Neural progenitor cell (in vitro differentiated cells): ENCODE data around the gene MYH6. TPM values are rescaled to one million over a fixed set of nuclear protein-coding genes. Genes with fewer than 3 reads are reported as not detected.
A peak's percentile ranks its signal among the peaks of the same experiment; 100 is the strongest.

Experiments
- DNase-seq: peaks from one replicate; pipeline ENCODE4 v3.0.0-alpha.2; 2016; ENCODE audit warnings: low spot score
- H2AFZ ChIP-seq: fragments of 200-600 bp; sonication (generic); replicated peaks from 2 replicates; pipeline ENCODE4 v1.6.1; 2016; ENCODE audit warnings: antibody characterized with exemption
- H3F3A ChIP-seq: fragments of 200-600 bp; sonication (generic); 2 replicates; pipeline ENCODE4 v1.6.1; 2016; ENCODE audit warnings: antibody characterized with exemption, low read depth
- H3K27ac ChIP-seq: fragments of 200-600 bp; sonication (generic); 2 replicates; pipeline ENCODE4 v1.5.1; 2016; ENCODE audit warnings: mild to moderate bottlenecking
- H3K27me3 ChIP-seq: fragments of 200-600 bp; sonication (generic); 2 replicates; pipeline ENCODE4 v1.6.1; 2016; ENCODE audit warnings: mild to moderate bottlenecking, moderate library complexity
- H3K36me3 ChIP-seq: fragments of 200-600 bp; sonication (generic); 2 replicates; pipeline ENCODE4 v1.5.1; 2016
- H3K4me1 ChIP-seq: fragments of 200-600 bp; sonication (generic); 2 replicates; pipeline ENCODE4 v1.6.1; 2016; ENCODE audit warnings: mixed run types
- H3K4me2 ChIP-seq: fragments of 200-600 bp; sonication (generic); 2 replicates; pipeline ENCODE4 v1.6.1; 2016
- H3K4me3 ChIP-seq: fragments of 200-600 bp; sonication (generic); 2 replicates; pipeline ENCODE4 v1.5.1; 2016
- H3K79me2 ChIP-seq: fragments of 200-600 bp; sonication (generic); 2 replicates; pipeline ENCODE4 v1.6.1; 2016; ENCODE audit warnings: low read depth
- H3K9ac ChIP-seq: fragments of 200-600 bp; sonication (generic); 2 replicates; pipeline ENCODE4 v1.6.1; 2016
- H3K9me3 ChIP-seq: fragments of 200-600 bp; sonication (generic); 2 replicates; pipeline ENCODE4 v1.5.1; 2016; ENCODE audit warnings: low read depth
- H4K20me1 ChIP-seq: fragments of 200-600 bp; sonication (generic); 2 replicates; pipeline ENCODE4 v1.6.1; 2016; ENCODE audit warnings: low read depth
- H3K27ac Mint-ChIP-seq: 3 replicates; pipeline ENCODE4 v1.8.0; 2021; ENCODE audit warnings: mixed read lengths
- H3K27me3 Mint-ChIP-seq: 2 replicates; pipeline ENCODE4 v1.8.0; 2022; ENCODE audit warnings: low read depth, mild to moderate bottlenecking, inconsistent platforms, moderate library complexity, mixed read lengths; ENCODE audit not compliant: insufficient read depth
- H3K36me3 Mint-ChIP-seq: 3 replicates; pipeline ENCODE4 v1.8.0; 2021; ENCODE audit warnings: mixed read lengths
- H3K4me1 Mint-ChIP-seq: 3 replicates; pipeline ENCODE4 v1.8.0; 2021; ENCODE audit warnings: mixed read lengths
- H3K4me3 Mint-ChIP-seq: 3 replicates; pipeline ENCODE4 v1.8.0; 2021; ENCODE audit warnings: mild to moderate bottlenecking, moderate library complexity, mixed read lengths
- H3K9me3 Mint-ChIP-seq: 3 replicates; pipeline ENCODE4 v1.8.0; 2020; ENCODE audit warnings: mixed read lengths
- CTCF ChIP-seq: fragments of 200-600 bp; sonication (generic); IDR thresholded peaks from 2 replicates; pipeline ENCODE4 v1.5.1; 2017; ENCODE audit warnings: antibody characterized with exemption, mild to moderate bottlenecking
- EZH2 ChIP-seq: fragments of 200-600 bp; sonication (generic); IDR thresholded peaks from 2 replicates; pipeline ENCODE4 v1.6.1; 2017; ENCODE audit warnings: antibody characterized with exemption, mild to moderate bottlenecking, moderate library complexity
- EZH2phosphoT487 ChIP-seq: fragments of 200-600 bp; sonication (generic); IDR thresholded peaks from 2 replicates; pipeline ENCODE4 v1.6.1; 2017; ENCODE audit warnings: antibody characterized with exemption
- total RNA-seq: library from RNA; depleted of rRNA; stranded (reverse); fragments of >200 nt; gene quantifications from 2 replicates; pipeline ENCODE4 v1.2.3, GENCODE V29; 2015; ENCODE audit warnings: low replicate concordance

Gene MYH6
- total RNA-seq, 1 donor from 2014 or later: not detected

GRCh38 chr14:23352506-23353432 lies 55.3 kb downstream of the MYH6 start, which contains the start of gene SLC22A17:
Gene SLC22A17 (minus strand): TSS chr14:23352887.
- H3K27ac Mint-ChIP-seq: peak within 1 kb of the TSS; percentile 70
- Histone ChIP-seq H3K9ac (no peak within 1 kb of the TSS), H3K27me3 (peaks cover 9% of the 10 kb centered on the region), H3K4me1 (peaks cover 5% of the 10 kb centered on the region), H4K20me1 (peaks cover 19% of the 10 kb centered on the region), H2AFZ (peak within 1 kb of the TSS; percentile 67), H3K79me2 (peaks cover 3% of the 10 kb centered on the region), H3K9me3 (no peaks in the 10 kb centered on the region), H3K4me2 (peak within 1 kb of the TSS; percentile 99), H3K4me3 (peak within 1 kb of the TSS; percentile 91), H3K27ac (no peak within 1 kb of the TSS), H3F3A (peaks cover 53% of the 10 kb centered on the region), H3K36me3 (no peaks in the 10 kb centered on the region)
- TF ChIP-seq EZH2 (no peak), CTCF (peak; percentile 4), EZH2phosphoT487 (no peak)
- peak; percentile 91 for DNase-seq
- H3K27me3 Mint-ChIP-seq: peaks cover 20% of the 10 kb centered on the region
- peaks cover 8% of the 10 kb centered on the region for H3K9me3 Mint-ChIP-seq
- H3K4me1 Mint-ChIP-seq: peaks cover 19% of the 10 kb centered on the region
- peaks cover 25% of the 10 kb centered on the region for H3K36me3 Mint-ChIP-seq
- peak within 1 kb of the TSS; percentile 89 for H3K4me3 Mint-ChIP-seq

- H3K4me3 ChIP-seq: peak overlapping the region; percentile 91
- H3K9ac ChIP-seq: no peak overlapping the region
- peaks cover 9% of the 10 kb centered on the region for H3K27me3 ChIP-seq
- peaks cover 19% of the 10 kb centered on the region for H4K20me1 ChIP-seq
- Mint-ChIP-seq H3K27ac (no peak overlapping the region), H3K4me3 (peak overlapping the region; percentile 89), H3K4me1 (peaks cover 19% of the 10 kb centered on the region), H3K27me3 (peaks cover 20% of the 10 kb centered on the region), H3K9me3 (peaks cover 8% of the 10 kb centered on the region), H3K36me3 (peaks cover 26% of the 10 kb centered on the region)
- peaks cover 5% of the 10 kb centered on the region for H3K4me1 ChIP-seq
- H2AFZ ChIP-seq: peak overlapping the region; percentile 67
- no peak overlapping the region for H3K27ac ChIP-seq
- no peaks in the 10 kb centered on the region for H3K9me3 ChIP-seq
- peaks cover 44% of the 10 kb centered on the region for H3F3A ChIP-seq
- peaks cover 3% of the 10 kb centered on the region for H3K79me2 ChIP-seq
- H3K36me3 ChIP-seq: no peaks in the 10 kb centered on the region
- peak; percentile 74 for DNase-seq
- no peak for TF ChIP-seq EZH2
- no peak for TF ChIP-seq EZH2phosphoT487
- TF ChIP-seq CTCF: peak; percentile 53
- peak overlapping the region; percentile 99 for H3K4me2 ChIP-seq
Observed at GRCh38 chr14:23351681-23352505, 56.2 kb downstream of the MYH6 start.

GRCh38 chr14:23349156-23349845 lies 58.8 kb downstream of the MYH6 start:
- H3K4me3 ChIP-seq: no peak overlapping the region
- H3K27ac ChIP-seq: no peak overlapping the region
- peaks cover 24% of the 10 kb centered on the region for H3K4me1 Mint-ChIP-seq
- peaks cover 3% of the 10 kb centered on the region for H3K79me2 ChIP-seq
- no peaks in the 10 kb centered on the region for H3K36me3 ChIP-seq
- no peak overlapping the region for H2AFZ ChIP-seq
- peaks cover 19% of the 10 kb centered on the region for H3K27me3 Mint-ChIP-seq
- H3K27me3 ChIP-seq: peaks cover 9% of the 10 kb centered on the region
- peak overlapping the region; percentile 10 for H3K27ac Mint-ChIP-seq
- peaks cover 5% of the 10 kb centered on the region for H3K4me1 ChIP-seq
- no peak for TF ChIP-seq EZH2
- TF ChIP-seq EZH2phosphoT487: no peak
- TF ChIP-seq CTCF: no peak
- no peak for DNase-seq
- peaks cover 9% of the 10 kb centered on the region for H4K20me1 ChIP-seq
- peaks cover 23% of the 10 kb centered on the region for H3F3A ChIP-seq
- H3K9me3 ChIP-seq: no peaks in the 10 kb centered on the region
- peak overlapping the region; percentile 2 for H3K4me3 Mint-ChIP-seq
- H3K4me2 ChIP-seq: no peak overlapping the region
- peaks cover 8% of the 10 kb centered on the region for H3K9me3 Mint-ChIP-seq
- peaks cover 23% of the 10 kb centered on the region for H3K36me3 Mint-ChIP-seq
- no peak overlapping the region for H3K9ac ChIP-seq
